Hepatocyte (in vitro differentiated cells): Measurements from ENCODE around the gene PPIH. TPM values are rescaled to one million over a fixed set of nuclear protein-coding genes. Genes with fewer than 3 reads are reported as not detected.
A peak's percentile ranks its signal among the peaks of the same experiment; 100 is the strongest.

ENCODE experiments used
- DNase-seq: peaks from one replicate; pipeline ENCODE4 v3.0.0-alpha.2; 2016; ENCODE audit warnings: low spot score
- H2AFZ ChIP-seq: fragments of 200-600 bp; sonication (generic); 2 replicates; pipeline ENCODE4 v1.6.0; 2016; ENCODE audit warnings: antibody characterized with exemption, mild to moderate bottlenecking
- H3K27ac ChIP-seq: fragments of 200-600 bp; sonication (generic); 2 replicates; pipeline ENCODE4 v1.5.1; 2016; ENCODE audit warnings: mild to moderate bottlenecking
- H3K27me3 ChIP-seq: fragments of 200-600 bp; sonication (generic); 2 replicates; pipeline ENCODE4 v1.6.1; 2016
- H3K36me3 ChIP-seq: fragments of 200-600 bp; sonication (generic); replicated peaks from 2 replicates; pipeline ENCODE4 v1.5.1; 2016; ENCODE audit warnings: low read depth; ENCODE audit not compliant: insufficient read depth
- H3K4me1 ChIP-seq: fragments of 200-600 bp; sonication (generic); 2 replicates; pipeline ENCODE4 v1.5.1; 2016; ENCODE audit warnings: mild to moderate bottlenecking, moderate library complexity; ENCODE audit not compliant: insufficient read depth
- H3K4me2 ChIP-seq: fragments of 200-600 bp; sonication (generic); 2 replicates; pipeline ENCODE4 v1.6.0; 2016
- H3K4me3 ChIP-seq: fragments of 200-600 bp; sonication (generic); 2 replicates; pipeline ENCODE4 v1.5.1; 2016; ENCODE audit warnings: mild to moderate bottlenecking
- H3K79me2 ChIP-seq: fragments of 200-600 bp; sonication (generic); 2 replicates; pipeline ENCODE4 v1.6.0; 2017; ENCODE audit warnings: mild to moderate bottlenecking
- H3K9me2 ChIP-seq: fragments of 200-600 bp; sonication (generic); replicated peaks from 2 replicates; pipeline ENCODE4 v1.6.0; 2017; ENCODE audit warnings: mild to moderate bottlenecking; ENCODE audit not compliant: insufficient read depth
- H3K9me3 ChIP-seq: fragments of 200-600 bp; sonication (generic); 2 replicates; pipeline ENCODE4 v1.5.1; 2016; ENCODE audit warnings: low read depth, mild to moderate bottlenecking
- H4K20me1 ChIP-seq: fragments of 200-600 bp; sonication (generic); 2 replicates; pipeline ENCODE4 v1.6.0; 2016; ENCODE audit warnings: mild to moderate bottlenecking; ENCODE audit not compliant: insufficient read depth, poor library complexity, severe bottlenecking
- CTCF ChIP-seq: fragments of 200-600 bp; sonication (generic); IDR thresholded peaks from 2 replicates; pipeline ENCODE4 v1.5.1; 2016; ENCODE audit warnings: antibody characterized with exemption, mild to moderate bottlenecking; ENCODE audit not compliant: poor library complexity
- EZH2 ChIP-seq: fragments of 200-600 bp; sonication (generic); IDR thresholded peaks from 2 replicates; pipeline ENCODE4 v1.6.1; 2016; ENCODE audit warnings: antibody characterized with exemption, mild to moderate bottlenecking, borderline replicate concordance
- EZH2phosphoT487 ChIP-seq: fragments of 200-600 bp; sonication (generic); IDR thresholded peaks from one replicate; pipeline ENCODE4 v1.6.1; 2018; ENCODE audit warnings: antibody characterized with exemption, mild to moderate bottlenecking, low read depth, moderate library complexity; ENCODE audit not compliant: unreplicated experiment, severe bottlenecking
- WGBS: methylation state at CpG from one replicate; pipeline ENCODE4 v1.1.6; 2016; ENCODE audit warnings: low lambda C conversion rate; ENCODE audit errors: missing lambda C conversion rate; 5-methylcytosine and 5-hydroxymethylcytosine counted together
- polyA plus RNA-seq: library from polyadenylated mRNA; unstranded; fragments of >200 nt; fragmentation: Nextera tagmentation; extraction: Ambion mirVana; gene quantifications from 2 replicates; pipeline ENCODE4 v1.2.1, GENCODE V29; 2016
- total RNA-seq: library from RNA; depleted of rRNA; stranded (reverse); fragments of >200 nt; gene quantifications from 2 replicates; pipeline ENCODE4 v1.2.3, GENCODE V29; 2014

PPIH gene
- total and polyA plus RNA-seq, 2 experiments from 2014 or later, result 26.1 to 35.6 TPM

DNA sequence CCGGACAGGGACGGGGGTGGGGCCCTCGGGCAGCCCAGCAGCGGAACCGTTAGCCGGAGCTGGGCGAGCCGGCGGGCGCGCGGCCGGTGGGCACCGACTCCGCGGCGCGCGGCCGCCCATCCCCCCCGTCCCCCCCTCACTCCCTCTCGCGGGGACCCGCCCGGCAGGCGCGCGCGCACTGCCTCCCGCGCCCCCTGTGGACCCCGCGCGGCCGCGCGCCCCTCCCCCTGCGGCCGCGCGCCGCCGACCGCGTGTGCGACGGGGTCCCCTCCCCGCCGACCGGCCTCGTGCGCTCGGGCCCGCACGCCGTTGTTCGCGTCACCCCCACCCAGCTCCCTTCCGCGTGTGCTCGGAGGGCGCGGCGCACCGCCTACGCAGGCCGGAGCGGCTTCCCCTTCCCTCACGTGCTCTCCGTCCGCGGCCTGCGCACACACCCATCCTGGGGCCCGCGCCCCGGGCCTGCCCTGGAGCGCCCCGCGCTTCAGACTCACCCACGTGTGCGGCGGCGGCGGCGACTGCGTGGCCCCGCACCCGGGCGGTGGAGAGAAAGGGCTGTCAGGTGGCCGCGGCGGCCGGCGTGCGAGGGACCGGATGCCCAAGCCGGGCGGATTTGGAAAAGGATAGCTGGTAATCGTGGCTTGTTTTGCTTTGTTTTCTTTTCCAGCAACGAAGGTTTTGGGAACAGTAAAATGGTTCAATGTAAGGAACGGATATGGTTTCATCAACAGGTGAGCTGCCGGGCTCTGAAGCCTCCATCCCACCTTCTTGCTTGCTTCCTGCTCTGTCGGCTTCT lies 24.7 kb downstream of the PPIH start:
- Histone ChIP-seq H3K9me3 (no peaks in the 10 kb centered on the region), H3K4me1 (peaks cover 44% of the 10 kb centered on the region), H3K79me2 (peaks cover 61% of the 10 kb centered on the region), H3K27me3 (no peaks in the 10 kb centered on the region), H3K4me3 (peak overlapping the region; percentile 53), H4K20me1 (peaks cover 49% of the 10 kb centered on the region), H3K36me3 (no peaks in the 10 kb centered on the region), H2AFZ (no peak overlapping the region), H3K9me2 (no peaks in the 10 kb centered on the region), H3K4me2 (peak overlapping the region; percentile 92), H3K27ac (peak overlapping the region; percentile 95)
- DNase-seq, result peak; percentile 92
- no peak for TF ChIP-seq EZH2
- no peak for TF ChIP-seq EZH2phosphoT487
- TF ChIP-seq CTCF, result no peak
- WGBS, result 0% methylated on average over 33 of the region's 103 CpGs

- H3K27me3 ChIP-seq, result no peaks in the 10 kb centered on the region
- no peaks in the 10 kb centered on the region for H3K9me2 ChIP-seq
- no peaks in the 10 kb centered on the region for H3K9me3 ChIP-seq
- H3K4me1 ChIP-seq, result peaks cover 51% of the 10 kb centered on the region
- H3K4me3 ChIP-seq, result peak overlapping the region; percentile 53
- WGBS, result 27% methylated on average over 5 of the region's 5 CpGs
- H2AFZ ChIP-seq, result no peak overlapping the region
- DNase-seq, result no peak
- TF ChIP-seq EZH2phosphoT487, result no peak
- no peak for TF ChIP-seq CTCF
- no peak for TF ChIP-seq EZH2
- H3K4me2 ChIP-seq, result peak overlapping the region; percentile 92
- H3K27ac ChIP-seq, result peak overlapping the region; percentile 70
- peaks cover 61% of the 10 kb centered on the region for H4K20me1 ChIP-seq
- H3K79me2 ChIP-seq, result peaks cover 73% of the 10 kb centered on the region
- no peaks in the 10 kb centered on the region for H3K36me3 ChIP-seq
Observed at GRCh38 chr1:42684139-42684538, 25.9 kb downstream of the PPIH start.

DNA sequence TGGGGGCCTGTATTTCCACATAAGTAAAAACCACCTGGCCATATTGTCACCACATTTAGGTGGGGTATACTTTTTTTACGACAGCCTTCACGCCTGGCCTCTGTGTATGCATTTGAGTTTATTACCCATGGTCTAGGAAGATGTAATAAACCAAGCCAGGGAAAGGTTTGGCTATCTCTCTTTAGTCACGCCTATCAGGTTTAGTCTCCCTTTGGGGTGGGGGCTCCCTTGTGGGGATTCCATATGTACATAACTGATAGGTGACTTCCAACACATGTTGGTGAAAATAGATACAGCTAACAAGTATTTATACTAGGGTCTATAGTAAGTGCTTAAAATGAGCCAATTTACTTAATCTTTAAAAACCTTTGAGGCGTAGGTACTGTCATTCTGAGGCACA lies 28.2 kb downstream of the PPIH start:
- Histone ChIP-seq H3K36me3 (no peaks in the 10 kb centered on the region), H4K20me1 (peaks cover 84% of the 10 kb centered on the region), H3K27me3 (no peaks in the 10 kb centered on the region), H3K27ac (no peak overlapping the region), H3K9me2 (no peaks in the 10 kb centered on the region), H3K4me2 (peak overlapping the region; percentile 92), H3K9me3 (no peaks in the 10 kb centered on the region), H3K79me2 (peaks cover 85% of the 10 kb centered on the region), H3K4me1 (peaks cover 54% of the 10 kb centered on the region), H3K4me3 (no peak overlapping the region), H2AFZ (no peak overlapping the region)
- DNase-seq, result no peak
- no peak for TF ChIP-seq EZH2
- no peak for TF ChIP-seq EZH2phosphoT487
- TF ChIP-seq CTCF, result no peak
- 73% methylated on average over 4 of the region's 4 CpGs for WGBS
